Neural cell (in vitro differentiated cells): ENCODE results near the gene AMZ1.
"Not testable (repeated sequence)": the region's sequence is repeated elsewhere in the genome, so short reads cannot be mapped to it uniquely, and the experiment has no call there.

Experiments
- EP300 ChIP-seq: fragments of 450-650 bp; conservative IDR thresholded peaks from 2 replicates; pipeline ENCODE4 v1.6.1; 2014; ENCODE audit warnings: antibody characterized with exemption, mild to moderate bottlenecking, moderate library complexity; ENCODE audit not compliant: poor library complexity, severe bottlenecking
- EZH2 ChIP-seq: fragments of 200-600, 300-800 bp; shearing (Covaris generic), sonication (generic); IDR thresholded peaks from 2 replicates; pipeline ENCODE4 v1.6.1; 2014; ENCODE audit warnings: antibody characterized with exemption, low read length, borderline replicate concordance, mild to moderate bottlenecking; ENCODE audit not compliant: insufficient read depth, poor library complexity, severe bottlenecking
- POLR2AphosphoS5 ChIP-seq: IDR thresholded peaks from 2 replicates; pipeline ENCODE4 v1.6.1; 2012
- SMC3 ChIP-seq: fragments of 450-650 bp; conservative IDR thresholded peaks from 2 replicates; pipeline ENCODE4 v1.6.1; 2014; ENCODE audit warnings: antibody characterized with exemption, mild to moderate bottlenecking, moderate library complexity; ENCODE audit not compliant: poor library complexity
- TAF1 ChIP-seq: IDR thresholded peaks from 2 replicates; pipeline ENCODE4 v1.6.1; 2012; ENCODE audit warnings: low read depth
- TF ChIP-seq, protein P1 (sequence below): IDR thresholded peaks from 2 replicates; pipeline ENCODE4 v1.6.1; 2012; ENCODE audit warnings: borderline replicate concordance
- TF ChIP-seq, protein P2 (sequence below): fragments of 450-650 bp; IDR thresholded peaks from 2 replicates; pipeline ENCODE4 v1.5.1; 2014; ENCODE audit warnings: antibody characterized with exemption, mild to moderate bottlenecking, moderate library complexity; ENCODE audit not compliant: poor library complexity, severe bottlenecking

- not testable (repeated sequence) for TF ChIP-seq EZH2, SMC3, EP300, TAF1, POLR2AphosphoS5
- TF ChIP-seq, protein P1, sequence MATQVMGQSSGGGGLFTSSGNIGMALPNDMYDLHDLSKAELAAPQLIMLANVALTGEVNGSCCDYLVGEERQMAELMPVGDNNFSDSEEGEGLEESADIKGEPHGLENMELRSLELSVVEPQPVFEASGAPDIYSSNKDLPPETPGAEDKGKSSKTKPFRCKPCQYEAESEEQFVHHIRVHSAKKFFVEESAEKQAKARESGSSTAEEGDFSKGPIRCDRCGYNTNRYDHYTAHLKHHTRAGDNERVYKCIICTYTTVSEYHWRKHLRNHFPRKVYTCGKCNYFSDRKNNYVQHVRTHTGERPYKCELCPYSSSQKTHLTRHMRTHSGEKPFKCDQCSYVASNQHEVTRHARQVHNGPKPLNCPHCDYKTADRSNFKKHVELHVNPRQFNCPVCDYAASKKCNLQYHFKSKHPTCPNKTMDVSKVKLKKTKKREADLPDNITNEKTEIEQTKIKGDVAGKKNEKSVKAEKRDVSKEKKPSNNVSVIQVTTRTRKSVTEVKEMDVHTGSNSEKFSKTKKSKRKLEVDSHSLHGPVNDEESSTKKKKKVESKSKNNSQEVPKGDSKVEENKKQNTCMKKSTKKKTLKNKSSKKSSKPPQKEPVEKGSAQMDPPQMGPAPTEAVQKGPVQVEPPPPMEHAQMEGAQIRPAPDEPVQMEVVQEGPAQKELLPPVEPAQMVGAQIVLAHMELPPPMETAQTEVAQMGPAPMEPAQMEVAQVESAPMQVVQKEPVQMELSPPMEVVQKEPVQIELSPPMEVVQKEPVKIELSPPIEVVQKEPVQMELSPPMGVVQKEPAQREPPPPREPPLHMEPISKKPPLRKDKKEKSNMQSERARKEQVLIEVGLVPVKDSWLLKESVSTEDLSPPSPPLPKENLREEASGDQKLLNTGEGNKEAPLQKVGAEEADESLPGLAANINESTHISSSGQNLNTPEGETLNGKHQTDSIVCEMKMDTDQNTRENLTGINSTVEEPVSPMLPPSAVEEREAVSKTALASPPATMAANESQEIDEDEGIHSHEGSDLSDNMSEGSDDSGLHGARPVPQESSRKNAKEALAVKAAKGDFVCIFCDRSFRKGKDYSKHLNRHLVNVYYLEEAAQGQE, result not testable (repeated sequence)
- TF ChIP-seq, protein P2, sequence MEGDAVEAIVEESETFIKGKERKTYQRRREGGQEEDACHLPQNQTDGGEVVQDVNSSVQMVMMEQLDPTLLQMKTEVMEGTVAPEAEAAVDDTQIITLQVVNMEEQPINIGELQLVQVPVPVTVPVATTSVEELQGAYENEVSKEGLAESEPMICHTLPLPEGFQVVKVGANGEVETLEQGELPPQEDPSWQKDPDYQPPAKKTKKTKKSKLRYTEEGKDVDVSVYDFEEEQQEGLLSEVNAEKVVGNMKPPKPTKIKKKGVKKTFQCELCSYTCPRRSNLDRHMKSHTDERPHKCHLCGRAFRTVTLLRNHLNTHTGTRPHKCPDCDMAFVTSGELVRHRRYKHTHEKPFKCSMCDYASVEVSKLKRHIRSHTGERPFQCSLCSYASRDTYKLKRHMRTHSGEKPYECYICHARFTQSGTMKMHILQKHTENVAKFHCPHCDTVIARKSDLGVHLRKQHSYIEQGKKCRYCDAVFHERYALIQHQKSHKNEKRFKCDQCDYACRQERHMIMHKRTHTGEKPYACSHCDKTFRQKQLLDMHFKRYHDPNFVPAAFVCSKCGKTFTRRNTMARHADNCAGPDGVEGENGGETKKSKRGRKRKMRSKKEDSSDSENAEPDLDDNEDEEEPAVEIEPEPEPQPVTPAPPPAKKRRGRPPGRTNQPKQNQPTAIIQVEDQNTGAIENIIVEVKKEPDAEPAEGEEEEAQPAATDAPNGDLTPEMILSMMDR, result not testable (repeated sequence)
Measured at GRCh38 chr7:2676576-2676975, 11.4 kb upstream of the AMZ1 start.
